ENCODE measurements around the gene DTWD2.
"Not testable (repeated sequence)": the region's sequence is repeated elsewhere in the genome, so short reads cannot be mapped to it uniquely, and the experiment has no call there.

Gene DTWD2

GRCh38 chr5:118946138-118946800 is 42.1 kb downstream of the DTWD2 start:
- DNase-seq, result no peak

- DNase-seq, result no peak
Measured at GRCh38 chr5:118937393-118938061, 50.8 kb downstream of the DTWD2 start.

DNA sequence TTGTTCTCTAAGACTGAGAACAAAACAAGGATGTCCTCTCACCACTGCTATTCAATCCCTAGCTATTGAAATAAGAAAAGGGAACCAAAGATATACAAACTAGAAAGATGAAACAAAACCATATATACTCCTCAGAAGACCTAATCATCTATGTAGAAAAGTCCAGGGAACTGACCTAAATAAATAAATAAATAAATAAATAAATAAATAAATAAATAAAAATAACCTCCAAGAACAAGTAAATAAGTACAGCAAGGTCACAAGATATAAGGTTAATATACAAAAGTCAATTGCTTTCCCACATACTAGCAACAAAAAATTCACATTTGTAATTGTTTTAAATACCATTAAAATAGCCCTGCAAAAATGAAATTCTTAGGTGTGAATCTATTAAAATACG is 54.6 kb downstream of the DTWD2 start:
- no peak for DNase-seq

DNA sequence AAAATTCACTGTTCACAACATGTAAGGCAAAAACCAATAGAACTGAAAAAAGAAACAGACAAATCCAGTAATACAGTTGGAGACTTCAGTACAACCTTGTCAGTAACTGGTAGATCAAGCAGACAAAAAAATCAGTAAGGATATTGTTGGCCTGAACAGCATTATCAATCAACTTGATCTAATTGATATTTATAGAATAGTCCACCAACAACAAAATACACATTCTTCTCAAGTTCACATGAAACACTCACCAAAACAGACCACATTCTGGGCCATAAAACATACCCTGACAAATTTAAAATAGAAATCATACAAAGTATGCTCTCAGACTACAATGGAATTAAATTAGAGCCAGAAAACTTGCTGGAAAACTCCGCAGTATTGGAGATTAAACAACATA is 56.8 kb downstream of the DTWD2 start:
- no peak for DNase-seq

DNA sequence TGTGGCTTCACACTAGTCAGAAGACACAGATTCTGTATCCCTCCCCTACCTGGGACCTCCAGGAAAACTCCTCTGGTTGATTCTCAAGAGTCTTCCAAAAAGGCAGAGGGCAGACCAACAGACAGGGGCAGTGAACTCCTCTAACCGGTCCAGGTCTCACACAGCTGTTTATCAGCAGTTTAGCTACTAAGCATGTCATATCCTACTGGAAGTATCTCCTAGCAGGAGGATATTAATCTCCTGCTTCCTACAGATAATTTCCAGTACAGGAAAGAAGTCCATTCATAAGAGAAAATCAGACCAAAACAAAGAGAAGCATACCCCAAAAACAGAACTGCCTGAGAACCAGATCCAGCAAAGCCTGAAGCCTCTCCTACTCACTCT is 64.3 kb downstream of the DTWD2 start:
- DNase-seq, result no peak

- DNase-seq, result no peak
Measured at GRCh38 chr5:118923295-118924005, 64.9 kb downstream of the DTWD2 start.

- no peak for DNase-seq
Measured at GRCh38 chr5:118921866-118922265, 66.5 kb downstream of the DTWD2 start.

DNA sequence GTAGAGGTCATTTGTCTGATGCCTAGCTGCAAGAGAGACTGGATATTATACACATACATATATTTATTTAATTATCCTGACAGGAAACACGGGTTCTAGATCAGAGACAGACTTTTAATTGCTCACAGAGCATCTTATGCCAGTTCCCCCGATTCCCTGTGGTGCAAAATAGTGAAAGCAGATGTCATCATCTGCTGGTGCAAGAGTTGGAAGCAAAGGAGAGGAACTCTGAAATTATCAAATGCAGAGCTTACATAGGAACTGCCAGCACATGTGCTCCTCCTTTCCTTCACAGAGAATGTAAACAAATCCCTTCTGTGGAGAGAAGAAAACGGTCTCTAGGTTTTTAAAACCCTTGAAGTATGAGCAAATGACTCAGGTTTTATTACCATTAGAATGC is 69.3 kb downstream of the DTWD2 start:
- no peak for DNase-seq

DNA sequence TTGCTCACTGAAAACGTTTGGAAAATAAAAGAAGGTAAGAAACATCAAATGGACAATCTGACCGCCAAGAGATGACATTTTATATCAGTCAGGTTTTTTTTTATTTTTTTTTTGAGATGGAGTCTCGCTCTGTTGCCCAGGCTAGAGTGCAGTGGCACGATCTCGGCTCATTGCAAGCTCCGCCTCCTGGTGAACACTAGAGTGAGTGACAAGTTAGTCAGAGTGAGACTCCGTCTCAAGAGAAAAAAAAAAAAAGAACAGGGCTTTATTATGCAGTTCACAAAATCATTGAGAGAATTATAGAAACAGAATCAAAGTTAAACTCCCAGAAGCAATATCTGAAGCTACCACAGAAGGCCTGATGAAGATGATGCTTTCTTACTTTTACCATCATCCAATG is 70.1 kb downstream of the DTWD2 start:
- no peak for DNase-seq

DNA sequence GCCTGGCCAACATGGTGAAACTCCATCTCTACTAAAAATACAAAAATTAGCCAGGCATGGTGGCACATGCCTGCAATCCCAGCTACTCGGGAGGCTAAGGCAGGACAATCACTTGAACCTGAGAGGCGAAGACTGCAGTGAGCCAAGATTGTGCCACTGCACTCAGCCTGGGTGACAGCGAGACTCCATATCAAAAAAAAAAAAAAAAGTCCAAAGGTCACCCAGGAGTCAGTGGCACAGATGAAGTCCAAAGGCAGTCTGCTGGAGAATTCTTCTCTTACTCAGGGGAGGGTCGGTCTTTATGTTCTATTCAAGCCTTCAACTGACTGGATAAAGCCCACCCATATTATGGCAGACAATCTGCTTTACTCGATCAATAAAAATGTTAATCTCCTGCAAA is 80.8 kb downstream of the DTWD2 start:
- DNase-seq, result not testable (repeated sequence)

DNA sequence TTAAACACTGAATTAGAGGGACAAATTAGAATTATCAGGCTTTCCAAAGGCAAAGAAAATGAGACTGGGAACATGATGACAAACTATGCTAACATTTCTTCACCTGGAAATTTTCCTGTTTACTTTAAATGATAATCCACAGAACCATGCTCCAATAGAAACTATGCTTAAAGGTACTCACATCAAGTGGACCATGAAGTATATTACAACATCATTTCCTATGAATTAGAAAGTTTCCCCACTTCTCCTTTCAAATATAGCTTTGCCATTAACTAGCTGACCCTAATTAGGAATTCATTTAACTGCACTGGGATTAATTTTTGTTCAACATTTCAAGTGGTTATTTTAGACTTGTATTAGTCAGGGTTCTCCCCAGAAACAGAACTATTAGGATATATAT is 81.4 kb downstream of the DTWD2 start:
- DNase-seq, result no peak

- DNase-seq, result no peak
Measured at GRCh38 chr5:118905196-118905595, 83.2 kb downstream of the DTWD2 start.

DNA sequence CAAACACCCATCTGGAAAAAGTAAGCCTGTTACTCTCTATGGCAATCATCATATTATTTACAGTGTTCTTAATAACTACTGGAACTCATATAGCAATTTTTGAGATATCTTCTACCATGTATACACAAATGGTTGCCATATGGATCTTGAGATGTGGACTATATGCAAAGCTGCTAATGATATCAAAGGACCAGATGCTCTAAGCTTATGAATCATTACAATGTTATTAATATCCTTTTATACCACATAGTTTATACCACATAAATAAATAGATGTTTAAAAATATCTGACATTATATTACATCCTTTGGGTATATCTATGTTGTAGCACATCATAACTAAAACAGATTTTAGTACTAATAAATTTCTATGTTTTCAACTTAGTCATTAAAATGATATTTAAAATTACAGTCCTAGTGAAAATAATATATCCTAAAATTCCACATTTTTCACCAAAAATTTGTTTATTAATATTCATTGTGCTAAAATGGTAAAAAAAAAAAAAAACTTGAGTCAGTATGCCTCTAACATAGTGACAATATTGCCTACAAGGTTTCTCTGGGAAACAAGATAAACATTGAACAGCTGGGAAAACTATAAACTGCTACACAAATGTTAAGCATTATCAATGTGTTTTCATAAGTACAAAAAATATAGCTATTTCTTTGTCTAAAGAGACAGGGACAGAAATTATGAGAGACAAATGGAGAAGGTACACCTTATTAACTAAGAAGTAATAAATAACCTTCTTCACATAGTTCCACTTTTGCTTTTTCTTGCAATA is 85.5 kb downstream of the DTWD2 start:
- DNase-seq, result no peak

- DNase-seq, result no peak
Measured at GRCh38 chr5:118894709-118895108, 93.6 kb downstream of the DTWD2 start.

- no peak for DNase-seq
Measured at GRCh38 chr5:118891252-118891651, 97.1 kb downstream of the DTWD2 start.

DNA sequence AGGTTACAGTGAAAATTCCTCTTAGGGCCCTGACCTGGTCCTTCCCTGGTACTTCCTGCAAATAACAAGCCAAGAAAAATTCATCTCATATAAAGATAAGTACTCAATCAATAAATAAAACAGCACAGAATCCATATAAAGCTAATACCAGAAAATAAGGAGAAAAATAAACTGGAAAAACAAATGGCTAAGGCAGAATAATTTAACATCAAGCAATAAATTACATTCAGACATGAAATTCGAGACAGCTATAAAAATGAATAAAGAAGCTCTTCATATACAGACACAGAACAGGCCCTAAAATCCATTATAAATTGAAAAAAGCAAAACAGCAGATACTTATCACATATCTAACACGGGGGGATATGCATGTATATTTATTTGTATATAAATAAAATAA is 99.2 kb downstream of the DTWD2 start:
- no peak for DNase-seq

- DNase-seq, result no peak
Measured at GRCh38 chr5:118888556-118888955, 99.8 kb downstream of the DTWD2 start.

DNA sequence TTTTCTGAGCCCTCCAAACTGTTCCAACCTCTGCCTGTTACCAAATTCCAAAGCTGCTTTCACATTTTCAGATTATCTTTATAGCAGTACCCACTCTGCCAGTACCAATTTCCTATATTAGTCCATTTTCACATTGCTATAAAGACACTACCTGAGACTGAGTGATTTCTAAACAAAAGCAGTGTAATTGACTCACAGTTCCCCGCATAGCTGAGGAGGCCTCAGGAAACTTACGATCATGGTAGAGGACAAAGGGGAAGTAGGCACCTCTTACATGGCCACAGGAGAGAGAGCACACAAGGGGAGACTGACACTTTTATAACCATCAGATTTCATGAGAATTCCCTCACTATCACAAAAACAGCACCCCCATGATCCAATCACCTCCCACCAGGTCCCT is 105.0 kb downstream of the DTWD2 start:
- no peak for DNase-seq

GRCh38 chr5:118882666-118883065 is 105.7 kb downstream of the DTWD2 start:
- DNase-seq, result no peak

DNA sequence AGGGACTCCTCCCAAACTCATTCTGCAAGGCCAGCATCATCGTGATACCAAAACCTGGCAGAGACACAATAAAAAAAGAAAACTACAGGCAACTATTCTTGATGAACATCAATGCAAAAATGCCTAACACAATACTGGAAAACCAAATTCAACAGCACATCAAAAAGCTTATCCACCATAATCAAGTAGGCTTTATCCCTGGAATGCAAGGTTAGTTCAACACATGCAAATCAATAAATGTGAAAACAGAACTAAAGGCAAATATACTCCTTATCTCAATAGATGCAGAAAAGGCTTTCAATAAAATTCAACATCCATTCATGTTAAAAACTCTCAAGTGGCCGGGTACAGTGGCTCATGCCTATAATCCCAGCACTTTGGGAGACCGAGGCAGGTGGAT is 111.5 kb downstream of the DTWD2 start:
- not testable (repeated sequence) for DNase-seq

DNA sequence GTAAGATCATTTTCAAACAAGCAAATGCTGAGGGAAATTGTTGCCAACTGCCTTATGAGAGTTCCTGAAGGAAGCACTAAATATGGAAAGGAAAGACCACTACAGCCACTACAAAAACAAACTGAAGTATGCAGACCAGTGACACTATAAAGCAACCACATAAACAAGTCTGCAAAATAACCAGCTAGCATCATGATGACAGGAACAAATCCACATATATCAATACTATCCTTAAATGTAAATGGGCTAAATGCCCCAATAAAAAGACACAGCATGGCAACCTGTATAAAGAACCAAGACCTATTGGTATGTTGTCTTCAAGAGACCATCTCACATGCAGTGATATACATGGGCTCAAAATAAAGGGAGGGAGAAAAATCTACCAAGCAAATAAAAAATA is 113.2 kb downstream of the DTWD2 start:
- no peak for DNase-seq

DNA sequence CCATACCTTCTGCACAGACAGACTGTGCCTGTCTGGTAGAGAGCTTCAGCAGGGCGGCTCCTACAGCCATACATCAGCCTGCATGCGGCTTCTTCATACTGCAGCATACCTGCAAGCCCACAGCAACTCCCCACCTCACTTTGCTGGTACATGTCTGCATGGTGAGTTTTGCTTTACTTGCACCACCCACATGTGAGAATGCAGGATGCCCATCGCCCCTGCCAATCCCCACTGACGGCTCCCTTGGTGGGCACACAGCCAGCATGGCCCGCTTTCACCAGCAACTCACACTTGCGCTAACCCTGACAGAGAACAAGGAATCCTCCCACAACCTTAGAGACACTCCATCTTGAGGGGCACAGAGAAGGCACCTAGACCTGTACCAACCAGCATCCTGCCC is 114.9 kb downstream of the DTWD2 start:
- DNase-seq, result no peak

- DNase-seq, result no peak
Measured at GRCh38 chr5:118863345-118863744, 125.0 kb downstream of the DTWD2 start.

- DNase-seq, result no peak
Measured at GRCh38 chr5:118862596-118862995, 125.8 kb downstream of the DTWD2 start.
